Bladder microvascular endothelial cell (primary cell): ENCODE results near the gene VANGL2. TPM values are rescaled to one million over a fixed set of nuclear protein-coding genes. Genes with fewer than 3 reads are reported as not detected.

Experiments
- total RNA-seq: library from RNA; depleted of rRNA; stranded (reverse); fragments of >200 nt; gene quantifications from 2 replicates; pipeline ENCODE4 v1.2.3, GENCODE V29; 2014

Gene VANGL2
- not detected in 2 replicates for total RNA-seq

DNA sequence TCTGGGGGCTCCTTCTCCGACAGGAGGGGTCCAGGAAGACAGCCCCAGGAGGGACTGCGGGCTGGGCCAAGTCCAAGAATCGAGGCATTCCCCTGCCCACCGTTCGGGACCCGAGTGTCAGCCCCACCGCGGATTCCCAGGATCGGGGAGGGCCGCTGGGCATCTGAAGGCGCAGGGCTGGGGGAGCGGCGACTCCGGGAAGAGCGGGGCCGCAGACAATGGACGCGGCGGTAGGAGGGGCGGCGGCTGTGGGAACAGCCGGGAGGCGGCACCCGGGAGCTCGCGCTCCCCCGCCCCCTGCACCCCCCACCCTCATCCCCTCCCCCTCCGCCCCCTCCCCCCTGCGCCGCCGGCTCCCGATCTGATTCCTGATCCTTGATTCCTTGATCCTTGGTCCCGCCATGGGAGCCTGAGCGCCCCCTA is at the start of gene VANGL2:
Gene VANGL2 (plus strand): TSS at position 342 of the 423 bp plus-strand sequence. CDS start 15,274 bp downstream, outside the sequence.

DNA sequence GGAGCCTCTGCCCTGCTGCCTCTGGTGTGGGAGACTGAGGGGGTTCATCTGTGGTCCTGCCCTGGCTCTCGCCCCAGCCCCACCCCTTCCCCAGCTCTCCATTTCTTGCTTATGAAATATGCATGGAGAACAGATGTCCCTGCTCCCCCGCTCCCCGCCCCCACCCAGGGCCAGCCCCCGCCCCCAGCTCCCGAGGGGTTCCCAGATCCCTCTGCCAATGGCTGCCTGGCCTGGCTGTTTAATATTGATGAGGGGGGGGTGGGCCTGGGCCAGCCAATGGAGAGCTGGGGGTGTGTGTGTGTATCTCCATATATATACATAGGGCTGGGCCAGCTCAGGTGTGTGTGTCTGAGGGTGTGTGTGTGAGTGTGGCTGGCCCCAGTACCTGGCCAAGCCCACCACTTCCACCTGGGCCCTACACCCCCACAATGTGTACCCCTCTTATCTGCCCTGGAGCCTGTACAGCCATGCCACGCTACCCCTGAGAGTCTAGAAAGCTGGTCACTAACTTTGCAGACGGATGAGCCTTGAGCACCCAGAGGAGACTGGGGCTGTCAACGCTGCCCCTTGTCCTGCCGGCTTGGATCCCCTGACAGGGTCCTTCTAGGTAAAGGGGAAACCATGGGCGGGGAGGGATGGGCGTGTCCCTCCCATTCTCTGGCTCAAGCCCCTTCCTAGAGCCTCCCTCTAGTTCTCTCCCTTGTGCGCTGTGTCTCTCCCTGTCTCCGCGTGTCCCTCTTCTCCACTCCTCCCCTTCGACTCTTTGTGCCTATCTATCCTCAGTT is 33.4 kb upstream of the VANGL2 start, which contains the start of gene NHLH1:
Gene NHLH1 (plus strand): TSS at position 341 of the 785 bp plus-strand sequence. CDS start 3,661 bp downstream, outside the sequence.

Other genes starting within 250 kb of the VANGL2 start
- gene ATP1A4, start 249.0 kb upstream of the VANGL2 start, total RNA-seq: not detected in 2 replicates
- not detected in 2 replicates for gene CASQ1, start 210.0 kb upstream of the VANGL2 start, total RNA-seq
- gene PEA15, start 195.2 kb upstream of the VANGL2 start, total RNA-seq: 51.8 and 148 TPM in 2 replicates
- 59.4 and 102 TPM in 2 replicates for gene DCAF8, start 138.0 kb upstream of the VANGL2 start, total RNA-seq
- gene PEX19, start 115.4 kb upstream of the VANGL2 start, total RNA-seq: 16.0 and 33.0 TPM in 2 replicates
- gene COPA, start 57.3 kb upstream of the VANGL2 start, total RNA-seq: 178 and 246 TPM in 2 replicates
- 44.8 and 96.3 TPM in 2 replicates for gene NCSTN, start 57.2 kb upstream of the VANGL2 start, total RNA-seq
- gene NHLH1, start 33.5 kb upstream of the VANGL2 start, total RNA-seq: 0.06 TPM in 1 of 2 replicates, not detected in the other
- not detected in 2 replicates for gene SLAMF6, start 122.7 kb downstream of the VANGL2 start, total RNA-seq
- gene CD84, start 178.9 kb downstream of the VANGL2 start, total RNA-seq: not detected in 2 replicates
- not detected in 2 replicates for gene SLAMF1, start 246.5 kb downstream of the VANGL2 start, total RNA-seq